ENCODE results near the gene DENND1B.

GRCh38 chr1:197467881-197468280 is 307.4 kb downstream of the DENND1B start:
- no peak for TF ChIP-seq CTCF (IDR thresholded peaks at IDR 0.05; ENCODE audit: low read depth, low read length, missing input control)
- no peak for TF ChIP-seq JUND (IDR thresholded peaks at IDR 0.05)
- no peak for TF ChIP-seq RXRA (IDR thresholded peaks at IDR 0.05)
- TF ChIP-seq REST (IDR thresholded peaks at IDR 0.05), result no peak
- TF ChIP-seq MAX (IDR thresholded peaks at IDR 0.05), result no peak
- no peak for TF ChIP-seq TAF1 (conservative IDR thresholded peaks at IDR 0.05)
- TF ChIP-seq GABPA (IDR thresholded peaks at IDR 0.05 in 1 of 2, conservative IDR thresholded peaks at IDR 0.05 in 1 of 2), result no peak
- no peak for TF ChIP-seq YY1 (IDR thresholded peaks at IDR 0.05)
- TF ChIP-seq RAD21 (IDR thresholded peaks at IDR 0.05), result no peak
- no peak for TF ChIP-seq EGR1 (IDR thresholded peaks at IDR 0.05; ENCODE audit: low read depth in 2 of 2)
- TF ChIP-seq FOXA1 (IDR thresholded peaks at IDR 0.05), result no peak
- TF ChIP-seq SP1 (IDR thresholded peaks at IDR 0.05), result no peak
- TF ChIP-seq ZBTB33 (IDR thresholded peaks at IDR 0.05), result no peak
- no peak for TF ChIP-seq NR2F2 (IDR thresholded peaks at IDR 0.05)

Data from liver (tissue), 3 donors.